Activated CD4-positive, CD25-positive, alpha-beta regulatory T cell (primary cell): ENCODE measurements around the gene MARVELD2.
"Not testable (repeated sequence)": the region's sequence is repeated elsewhere in the genome, so short reads cannot be mapped to it uniquely, and the experiment has no call there.

Source experiments
- DNase-seq, 4 experiments: peaks; one replicate each; lab custom pipeline; 2025; lab: John Stamatoyannopoulos, UW

MARVELD2 gene

DNA sequence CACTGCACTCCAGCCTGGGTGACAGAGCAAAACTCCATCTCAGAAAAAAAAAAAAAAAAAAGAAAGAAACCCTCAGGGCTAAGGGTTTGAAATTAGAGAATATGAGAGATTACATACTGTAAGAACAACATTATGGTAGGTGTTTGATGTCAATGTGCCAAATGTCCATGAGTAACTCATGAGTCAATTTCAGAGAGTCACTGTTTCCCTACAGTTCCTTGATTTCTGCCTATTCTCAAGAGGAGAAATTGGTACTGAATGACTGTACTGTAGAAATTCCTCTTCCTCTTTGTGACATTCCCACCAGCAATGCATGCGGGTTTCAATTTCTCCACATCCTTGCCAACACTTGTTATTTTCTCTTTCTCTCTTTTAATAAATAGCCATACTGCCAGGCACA is 35.2 kb downstream of the MARVELD2 start:
- DNase-seq, result no peak

- not testable (repeated sequence) for DNase-seq
Observed at GRCh38 chr5:69450527-69450926, 35.6 kb downstream of the MARVELD2 start.

- DNase-seq, result no peak
Observed at GRCh38 chr5:69451941-69452647, 37.2 kb downstream of the MARVELD2 start.

DNA sequence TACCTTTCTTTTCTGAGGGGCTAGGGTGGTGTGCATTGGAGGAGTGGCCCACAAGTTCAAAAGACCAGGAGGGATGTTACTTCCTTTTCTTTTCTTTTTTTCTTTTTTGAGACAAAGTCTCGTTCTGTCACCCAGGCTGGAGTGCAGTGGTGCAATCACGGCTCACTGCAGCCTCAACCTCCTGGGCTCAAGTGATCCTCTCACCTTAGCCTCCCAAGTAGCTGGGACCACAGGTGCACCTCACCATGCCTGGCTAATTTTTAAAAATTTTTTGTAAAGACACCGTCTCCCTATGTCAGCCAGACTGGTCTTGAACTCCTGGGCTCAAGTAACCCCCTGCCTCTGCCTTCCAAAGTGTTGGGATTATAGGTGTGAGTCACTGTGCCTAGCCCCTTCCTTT is 38.6 kb downstream of the MARVELD2 start:
- DNase-seq, result not testable (repeated sequence)

DNA sequence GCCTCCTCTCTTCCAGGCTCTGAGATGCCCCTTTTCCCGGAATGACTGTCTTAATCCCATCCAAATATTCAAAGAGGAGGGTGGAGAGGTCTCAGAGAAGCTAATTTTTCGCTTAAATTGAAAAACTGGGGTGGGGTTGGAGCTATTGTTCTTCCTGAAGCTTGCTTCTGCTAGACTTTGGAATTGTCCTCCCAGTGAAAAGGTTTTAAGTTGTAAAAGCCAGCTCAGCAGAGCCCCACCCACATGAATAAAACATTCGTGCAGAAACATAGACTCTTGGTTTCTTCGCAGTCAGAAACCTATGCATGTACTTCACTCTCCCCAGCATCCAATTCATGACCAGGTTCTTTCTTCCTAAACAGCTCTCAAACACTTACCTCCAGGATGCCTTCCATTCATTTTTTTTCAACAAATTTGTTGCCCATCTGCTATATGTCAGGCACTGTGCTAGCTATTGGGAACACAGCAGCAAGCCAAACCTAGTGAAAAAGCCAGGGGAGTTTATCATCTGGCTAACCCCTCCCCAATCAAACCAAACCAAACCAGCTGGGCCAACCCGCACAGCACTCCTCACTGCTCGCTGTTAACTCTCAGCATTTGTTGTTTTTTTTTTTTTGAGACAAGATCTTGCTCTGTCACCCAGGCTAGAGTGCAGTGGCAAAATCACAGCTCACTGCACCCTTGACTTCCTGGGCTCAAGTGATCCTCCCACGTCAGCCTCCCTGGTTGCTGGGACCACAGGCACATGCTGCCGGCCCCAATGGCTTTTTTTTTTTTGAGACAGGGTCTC is 39.7 kb downstream of the MARVELD2 start:
- DNase-seq, result no peak

GRCh38 chr5:69455428-69455988 is 40.6 kb downstream of the MARVELD2 start:
- not testable (repeated sequence) for DNase-seq

GRCh38 chr5:69462170-69462569 is 47.3 kb downstream of the MARVELD2 start:
- DNase-seq, result no peak

- not testable (repeated sequence) for DNase-seq
Observed at GRCh38 chr5:69466375-69466774, 51.5 kb downstream of the MARVELD2 start.

DNA sequence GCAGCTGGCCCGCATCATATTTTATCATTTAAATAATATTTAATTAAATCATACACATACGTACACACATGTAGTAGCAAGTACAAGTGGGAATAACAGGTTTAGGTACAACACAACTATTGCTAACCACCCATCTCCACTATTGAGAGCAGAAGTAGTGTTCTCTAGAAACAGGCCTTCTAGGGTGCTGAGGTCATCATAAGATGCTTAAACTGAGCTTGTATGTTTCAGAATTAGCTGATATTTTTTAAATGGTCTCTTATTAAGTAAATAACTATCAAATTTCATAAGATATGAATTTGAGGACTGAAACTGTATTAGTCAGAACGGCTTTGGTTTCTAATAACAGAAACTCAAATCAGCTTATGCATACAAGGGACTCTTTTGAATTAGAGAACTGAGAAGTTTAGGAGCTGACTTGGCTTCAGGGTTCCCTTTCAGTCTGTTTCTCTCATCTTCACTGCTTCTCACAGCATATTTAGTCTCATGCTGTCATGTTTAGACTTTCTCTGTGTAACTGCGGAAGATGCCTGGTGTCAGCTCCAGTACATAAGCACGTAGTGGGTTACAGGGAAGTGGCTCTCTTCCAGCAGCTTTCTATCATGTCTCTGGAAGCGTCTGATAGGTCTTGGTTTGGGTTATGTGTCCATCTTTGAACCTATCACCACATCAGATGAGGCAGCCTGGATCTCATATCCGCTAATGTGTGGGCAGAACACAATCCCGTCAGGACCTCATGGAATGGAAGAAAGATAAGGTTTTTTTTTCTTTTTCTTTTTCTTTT is 52.7 kb downstream of the MARVELD2 start:
- DNase-seq, result no peak

GRCh38 chr5:69468631-69469030 is 53.7 kb downstream of the MARVELD2 start:
- no peak for DNase-seq

GRCh38 chr5:69471516-69471915 is 56.6 kb downstream of the MARVELD2 start:
- not testable (repeated sequence) for DNase-seq

DNA sequence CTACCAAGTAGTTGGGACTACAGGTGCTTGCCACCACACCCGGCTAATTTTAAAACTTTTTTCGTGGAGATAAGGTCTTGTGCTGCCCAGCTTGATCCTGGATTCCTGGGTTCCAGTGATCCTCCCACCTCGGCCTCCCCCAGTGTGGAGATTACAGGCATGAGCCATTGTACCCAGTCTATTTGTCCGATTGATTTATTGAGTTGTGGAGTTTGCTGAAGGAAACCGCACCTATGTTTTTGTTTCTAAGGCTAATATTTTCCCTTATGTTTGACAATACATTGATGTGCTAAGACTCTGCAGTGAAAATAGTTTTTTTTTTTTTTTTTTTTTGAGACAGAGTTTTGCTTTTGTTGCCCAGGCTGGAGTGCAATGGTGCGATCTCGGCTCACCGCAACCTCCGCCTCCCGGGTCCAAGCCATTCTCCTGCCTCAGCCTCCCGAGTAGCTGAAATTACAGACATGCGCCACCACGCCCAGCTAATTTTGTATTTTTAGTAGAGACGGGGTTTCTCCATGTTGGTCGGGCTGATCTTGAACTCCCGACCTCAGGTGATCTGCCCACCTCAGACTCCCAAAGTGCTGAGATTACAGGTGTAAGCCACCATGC is 57.7 kb downstream of the MARVELD2 start:
- DNase-seq, result not testable (repeated sequence)

DNA sequence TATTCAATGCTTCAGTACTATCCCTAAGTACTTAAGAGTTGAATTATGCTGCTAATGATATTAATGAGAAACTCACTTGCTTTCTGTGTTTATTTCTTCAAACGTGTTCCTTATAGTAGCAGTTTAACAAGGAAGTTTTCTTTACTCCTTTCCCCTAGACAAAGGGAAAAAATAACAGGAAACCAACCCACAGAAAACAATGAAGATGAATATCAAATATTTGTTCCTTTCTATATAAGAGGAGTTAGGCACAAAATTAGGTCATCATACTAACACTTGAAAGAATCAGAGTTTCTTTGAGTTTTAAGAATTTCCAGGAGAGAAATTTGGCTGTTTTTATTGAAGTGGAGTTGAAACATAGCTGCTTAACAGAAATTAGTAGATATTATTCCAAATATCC is 62.3 kb downstream of the MARVELD2 start:
- no peak for DNase-seq

- not testable (repeated sequence) for DNase-seq
Observed at GRCh38 chr5:69478296-69478695, 63.4 kb downstream of the MARVELD2 start.

DNA sequence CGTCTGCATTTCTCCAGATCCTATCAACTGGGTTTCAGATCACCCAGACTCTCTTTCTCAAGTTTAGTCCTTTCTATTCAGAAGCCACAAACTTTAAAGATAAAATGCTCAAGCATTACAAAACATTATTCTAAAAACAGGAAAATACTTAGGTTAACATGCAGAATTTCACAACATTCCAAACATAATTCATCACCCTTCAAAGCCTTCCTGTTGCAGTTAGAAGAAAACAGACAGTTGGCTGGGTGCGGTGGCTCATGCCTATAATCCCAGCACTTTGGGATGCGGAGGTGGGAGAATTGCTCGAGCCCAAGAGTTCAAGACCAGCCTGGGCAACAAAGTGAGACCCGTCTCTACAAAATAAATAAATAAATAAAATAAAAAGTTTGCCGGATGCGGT is 70.0 kb downstream of the MARVELD2 start:
- no peak for DNase-seq

GRCh38 chr5:69485471-69485870 is 70.6 kb downstream of the MARVELD2 start:
- no peak for DNase-seq

DNA sequence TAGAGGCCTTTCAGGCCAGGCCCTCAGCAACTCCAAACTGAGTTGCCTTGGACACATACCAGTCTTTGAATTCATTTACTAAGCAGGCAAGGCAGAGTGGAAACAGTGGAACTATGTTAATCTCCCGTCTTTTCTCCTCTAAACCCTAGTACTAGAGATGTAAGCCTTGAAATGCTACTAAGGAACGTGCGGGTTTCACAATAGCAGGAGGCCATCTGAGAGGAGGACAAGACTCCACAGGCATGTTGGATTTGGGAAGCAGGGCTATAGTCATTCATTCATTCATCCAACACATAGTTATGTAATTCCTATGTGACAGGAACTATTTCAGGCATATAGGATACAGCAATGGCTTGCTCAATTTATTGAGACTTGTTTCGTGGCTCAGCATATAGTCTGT is 74.3 kb downstream of the MARVELD2 start:
- no peak for DNase-seq

- no peak for DNase-seq
Observed at GRCh38 chr5:69491027-69491426, 76.1 kb downstream of the MARVELD2 start.

DNA sequence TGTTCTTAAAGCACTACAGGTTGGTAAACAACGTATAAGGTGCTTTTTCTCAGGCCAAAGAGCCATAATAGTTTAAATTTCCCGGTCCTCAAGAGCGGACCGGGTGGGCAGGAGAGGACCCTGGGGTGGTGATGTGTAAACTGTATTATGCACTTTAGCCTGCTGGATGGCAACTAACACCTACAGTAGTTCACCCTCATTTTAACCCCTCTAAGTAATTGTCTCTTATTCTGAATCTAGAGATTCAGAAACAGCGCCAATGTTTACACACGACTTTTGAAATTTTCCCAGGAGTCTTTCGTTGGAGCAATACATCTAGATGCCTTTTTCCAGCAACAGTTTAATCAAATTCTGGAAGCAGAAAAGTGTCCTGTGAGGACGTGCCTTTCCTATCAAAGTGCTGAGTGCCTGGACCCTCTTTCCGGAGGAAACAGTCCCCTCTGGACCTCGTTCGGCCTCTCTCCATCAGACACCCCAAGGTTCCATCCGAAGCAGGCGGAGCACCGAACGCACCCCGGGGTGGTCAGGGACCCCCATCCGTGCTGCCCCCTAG is 77.0 kb downstream of the MARVELD2 start:
- DNase-seq, result no peak

DNA sequence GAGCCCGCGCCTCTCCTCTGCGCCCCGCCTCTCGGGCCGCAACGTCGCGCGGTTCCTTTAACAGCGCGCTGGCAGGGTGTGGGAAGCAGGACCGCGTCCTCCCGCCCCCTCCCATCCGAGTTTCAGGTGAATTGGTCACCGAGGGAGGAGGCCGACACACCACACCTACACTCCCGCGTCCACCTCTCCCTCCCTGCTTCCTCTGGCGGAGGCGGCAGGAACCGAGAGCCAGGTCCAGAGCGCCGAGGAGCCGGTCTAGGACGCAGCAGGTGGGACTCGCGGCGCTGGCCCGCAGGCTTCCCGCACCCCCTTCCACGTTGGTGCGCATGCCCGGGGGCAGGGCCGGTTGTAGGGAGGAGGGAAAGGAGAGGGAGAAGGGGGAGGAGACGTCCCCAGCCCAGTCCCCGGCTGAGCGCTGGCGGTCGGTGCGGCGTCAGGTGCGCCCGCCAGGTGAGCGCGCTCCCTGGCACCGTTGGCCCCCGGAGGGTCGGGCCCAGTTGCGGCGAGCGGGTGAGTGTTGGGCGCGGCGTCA is 77.5 kb downstream of the MARVELD2 start, which contains the start of gene OCLN:
Gene OCLN, plus strand, starts transcription at position 400 of the 532 bp plus-strand sequence. CDS start 11,455 bp downstream, outside the sequence.
- DNase-seq, result no peak

GRCh38 chr5:69492923-69493395 is 78.0 kb downstream of the MARVELD2 start:
- DNase-seq, result no peak
